Measurements from ENCODE around the gene CLEC16A.

Gene CLEC16A

DNA sequence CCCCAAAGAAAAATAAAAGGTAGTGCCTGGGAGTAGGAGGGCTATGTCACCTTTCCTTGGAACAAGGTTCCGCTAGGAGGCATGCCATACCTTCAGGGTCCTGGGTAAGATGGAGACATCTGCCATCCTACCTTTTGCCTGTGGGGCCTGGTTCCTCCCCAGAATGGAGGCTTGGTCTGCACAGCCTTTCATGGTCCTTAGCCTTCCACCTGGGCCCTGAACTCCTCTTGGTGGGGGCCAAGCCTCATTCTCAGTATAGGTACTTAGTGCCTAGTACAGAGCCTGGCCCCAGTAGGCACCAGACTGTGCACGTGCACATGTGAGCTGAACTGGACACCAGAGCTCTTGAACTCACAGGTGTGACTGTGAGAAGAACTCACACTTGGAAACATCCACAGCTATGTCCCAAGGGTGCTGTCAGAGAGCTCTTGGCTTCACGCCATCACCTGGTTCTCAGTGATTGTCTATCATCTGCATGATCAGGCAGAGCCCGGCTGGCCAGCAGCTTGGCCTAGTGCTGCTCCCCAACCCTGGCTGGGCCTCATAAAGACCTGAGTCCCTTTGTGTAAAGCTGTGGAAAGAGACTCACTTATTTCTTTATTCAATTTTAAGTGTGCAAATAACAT is 168.5 kb downstream of the CLEC16A start:
- FAIRE-seq = no peak
- DNase-seq (ENCODE audit: insufficient read length, low spot score) = no peak
- TF ChIP-seq CTCF (IDR thresholded peaks at IDR 0.05; ENCODE audit: insufficient read depth, missing control alignments) = no peak

- FAIRE-seq = no peak
- TF ChIP-seq CTCF (IDR thresholded peaks at IDR 0.05; ENCODE audit: insufficient read depth, missing control alignments) = no peak
- DNase-seq (ENCODE audit: insufficient read length, low spot score) = no peak
These were observed 170.2 kb downstream of the CLEC16A start for GRCh38 chr16:11114366-11115164.

DNA sequence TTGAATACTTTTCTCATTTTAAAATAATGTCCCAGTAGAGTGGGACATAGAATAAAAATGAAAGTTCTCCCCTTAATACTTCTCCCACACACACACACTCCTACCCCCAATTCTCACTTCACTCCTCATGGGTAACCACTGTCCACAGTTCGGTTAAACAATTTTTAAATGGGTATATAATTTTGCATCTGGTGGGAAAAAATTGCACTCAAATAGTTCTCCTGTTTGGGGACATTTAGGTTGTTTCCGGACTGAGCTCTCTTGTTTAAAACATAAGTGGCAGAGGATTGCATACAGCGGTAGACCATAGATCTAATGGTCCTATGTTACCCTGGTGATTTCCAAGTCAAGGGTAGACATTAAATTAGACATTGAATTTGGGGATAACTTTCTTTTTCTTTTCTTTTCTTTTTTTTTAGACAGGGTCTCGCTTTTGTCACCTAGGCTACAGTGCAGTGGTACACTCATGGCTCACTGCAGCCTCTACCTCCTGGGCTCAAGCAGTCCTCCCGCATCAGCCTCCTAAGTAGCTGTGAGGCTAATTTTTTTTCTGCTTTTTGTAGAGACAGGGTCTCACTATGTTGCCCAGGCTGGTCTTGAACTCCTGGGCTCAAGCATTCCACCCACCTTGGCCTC is 173.3 kb downstream of the CLEC16A start:
- no peak for TF ChIP-seq CTCF (IDR thresholded peaks at IDR 0.05; ENCODE audit: insufficient read depth, missing control alignments)
- DNase-seq (ENCODE audit: insufficient read length, low spot score) = no peak
- no peak for FAIRE-seq

DNA sequence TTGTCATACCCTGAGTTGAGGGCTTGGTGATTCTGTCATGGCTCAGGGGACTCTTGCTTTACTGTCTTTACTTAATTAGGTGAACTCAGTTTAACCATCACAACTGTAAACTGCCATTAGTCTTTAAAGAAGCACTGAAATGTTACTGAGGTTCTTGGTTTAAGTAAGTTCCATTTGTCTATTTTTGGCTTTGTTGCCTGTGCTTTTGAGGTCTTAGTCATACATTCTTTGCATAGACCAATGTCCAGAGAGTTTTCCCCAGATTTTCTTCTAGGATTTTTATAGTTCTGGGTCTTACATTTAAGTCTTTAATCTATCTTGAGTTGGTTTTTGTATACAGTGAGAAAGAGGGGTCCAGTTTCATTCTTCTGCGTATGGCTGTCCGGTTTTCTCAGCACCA is 174.1 kb downstream of the CLEC16A start:
- FAIRE-seq (no peak), DNase-seq (ENCODE audit: insufficient read length, low spot score) (no peak)
- TF ChIP-seq CTCF (IDR thresholded peaks at IDR 0.05; ENCODE audit: insufficient read depth, missing control alignments) = no peak

- DNase-seq (ENCODE audit: insufficient read length, low spot score) (no peak), FAIRE-seq (no peak)
- no peak for TF ChIP-seq CTCF (IDR thresholded peaks at IDR 0.05; ENCODE audit: insufficient read depth, missing control alignments)
These were observed 176.8 kb downstream of the CLEC16A start for GRCh38 chr16:11121083-11121608.

DNA sequence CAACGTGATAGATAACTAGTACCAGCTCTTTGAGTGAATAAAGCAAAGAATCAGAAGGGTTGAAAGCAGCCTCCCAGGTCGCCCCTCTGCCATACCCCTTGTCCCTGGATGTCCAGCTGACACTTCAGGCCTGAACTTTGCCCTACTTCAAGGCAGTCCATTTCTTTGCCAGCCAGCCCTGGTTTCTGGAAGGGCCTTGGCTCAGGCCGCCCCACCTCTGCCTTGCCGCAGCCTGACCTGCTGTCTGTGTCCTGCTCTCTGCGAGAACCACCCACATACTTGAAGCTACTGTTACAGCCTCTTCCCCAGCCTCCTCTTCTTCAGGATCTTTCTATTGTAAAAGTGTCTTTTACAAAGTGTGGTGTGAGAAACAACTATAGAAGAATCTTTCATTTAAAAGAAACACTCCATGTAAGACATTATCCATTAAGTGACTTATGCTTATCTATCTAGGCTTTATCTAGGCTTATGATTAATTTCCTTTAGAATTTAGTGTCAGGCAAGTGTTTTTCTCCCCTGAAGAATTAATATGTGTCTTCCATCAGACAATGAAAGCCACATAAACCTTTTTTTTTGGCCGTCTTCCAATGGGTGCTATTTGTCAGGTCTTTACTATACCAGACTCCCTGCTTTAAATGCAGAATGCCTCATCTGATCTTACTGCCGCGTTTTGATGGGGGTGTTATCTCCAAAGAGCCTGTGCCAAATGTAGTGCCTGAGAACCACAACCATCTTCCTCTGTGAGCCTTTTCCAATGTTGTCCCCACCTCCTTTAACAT is 177.7 kb downstream of the CLEC16A start:
- FAIRE-seq (no peak), DNase-seq (ENCODE audit: insufficient read length, low spot score) (no peak)
- no peak for TF ChIP-seq CTCF (IDR thresholded peaks at IDR 0.05; ENCODE audit: insufficient read depth, missing control alignments)

Data from D721Med (cell line).